HCT116 (cell line): Measurements from ENCODE around the gene MALRD1. TPM values are rescaled to one million over a fixed set of nuclear protein-coding genes. Genes with fewer than 3 reads are reported as not detected.

ENCODE experiments used
- ATAC-seq: fragments of 200-7000 bp; cut with Tn5 transposase; 2 replicates; pipeline ENCODE4 v1.9.1; 2020; ENCODE audit warnings: mild to moderate bottlenecking, moderate library complexity
- BruUV-seq: library from RNA; stranded (reverse); fragments of 400-500 nt; replicated peaks from 2 replicates; lab custom pipeline; 2021; lab: Mats Ljungman, UMichigan
- CTCF ChIA-PET: fragments of 300-600 bp; sonication (Branson Sonifier 250); formaldehyde crosslinking; loops from one replicate; lab custom pipeline; 2021; ENCODE audit warnings: antibody characterized with exemption; lab: Charles Lee
- POLR2A ChIA-PET: fragments of 300-600, 350-600 bp; sonication (Branson Sonifier 250); formaldehyde crosslinking; loops from one replicate; lab custom pipeline; 2021; ENCODE audit warnings: antibody characterized with exemption; lab: Charles Lee
- RAD21 ChIA-PET, 2 experiments: fragments of 300-600 bp; sonication (Branson Sonifier 250); formaldehyde crosslinking; loops; one replicate each; lab custom pipeline; 2023; ENCODE audit warnings: low total read pairs in 2 of 2; ENCODE audit not compliant: uncharacterized antibody in 2 of 2, unreplicated experiment in 2 of 2, low non-redundant PET in 1 of 2; lab: Charles Lee
- DNase-seq: peaks from one replicate; pipeline ENCODE4 v3.0.0-alpha.2; 2010; ENCODE audit warnings: low read depth, low spot score
- H2AFZ ChIP-seq: fragments of 200-600 bp; shearing (Covaris generic), sonication (generic); 2 replicates; pipeline ENCODE4 v1.6.1; 2017; ENCODE audit warnings: low read depth, mixed run types, mixed read lengths, antibody characterized with exemption, low read length; ENCODE audit not compliant: poor library complexity, severe bottlenecking
- H3K27ac ChIP-seq: 2 replicates; pipeline ENCODE4 v1.5.1; 2012; ENCODE audit warnings: low read depth, low read length
- H3K27me3 ChIP-seq: fragments of 200-600 bp; sonication (generic); 2 replicates; pipeline ENCODE4 v1.6.1; 2016; ENCODE audit warnings: mixed run types, low read length, mixed read lengths; ENCODE audit not compliant: insufficient read depth
- H3K36me3 ChIP-seq, 2 experiments: fragments of 200-500 bp in 1 of 2; fragments of 200-600 bp in 1 of 2; sonication (Bioruptor generic) in 1 of 2; sonication (generic) in 1 of 2; 2 replicates each; pipeline versions ENCODE4 v1.5.1 to v1.6.1; 2014 to 2016; ENCODE audit warnings: low read length in 2 of 2, inconsistent platforms in 1 of 2, mixed read lengths in 1 of 2, mixed run types in 1 of 2; ENCODE audit not compliant: insufficient read depth in 2 of 2, control insufficient read depth in 1 of 2
- H3K4me1 ChIP-seq, 2 experiments: fragments of 200-600 bp in 1 of 2; sonication (generic) in 1 of 2; 2 replicates each; pipeline versions ENCODE4 v1.5.1 to v1.6.1; 2012 to 2017; ENCODE audit warnings: low read length in 2 of 2, inconsistent platforms in 1 of 2, mild to moderate bottlenecking in 1 of 2, mixed read lengths in 1 of 2, mixed run types in 1 of 2, moderate library complexity in 1 of 2; ENCODE audit not compliant: insufficient read depth in 2 of 2, control insufficient read depth in 1 of 2
- H3K4me2 ChIP-seq: fragments of 200-600 bp; sonication (generic); 2 replicates; pipeline ENCODE4 v1.6.1; 2017; ENCODE audit warnings: mixed run types, low read length, mixed read lengths
- H3K4me3 ChIP-seq, 2 experiments: fragments of 200-600 bp in 1 of 2; sonication (generic) in 1 of 2; replicated peaks in 1 of 2; 2 replicates each; pipeline ENCODE4 v1.5.1; 2011 to 2016; ENCODE audit warnings: low read length in 2 of 2, control low read depth in 1 of 2, low read depth in 1 of 2, mild to moderate bottlenecking in 1 of 2, mixed read lengths in 1 of 2, mixed run types in 1 of 2
- H3K79me2 ChIP-seq: fragments of 200-600 bp; sonication (generic); 2 replicates; pipeline ENCODE4 v1.6.1; 2017; ENCODE audit warnings: mild to moderate bottlenecking, mixed run types, low read length, moderate library complexity, mixed read lengths; ENCODE audit not compliant: insufficient read depth
- H3K9ac ChIP-seq: fragments of 200-600 bp; sonication (generic); 2 replicates; pipeline ENCODE4 v1.6.1; 2016; ENCODE audit warnings: low read length, mixed read lengths
- H3K9me2 ChIP-seq: fragments of 200-600 bp; sonication (generic), shearing (Covaris generic); 2 replicates; pipeline ENCODE4 v1.6.1; 2017; ENCODE audit warnings: mixed run types, mild to moderate bottlenecking, moderate library complexity; ENCODE audit not compliant: insufficient read depth
- H3K9me3 ChIP-seq, 2 experiments: fragments of 200-500 bp in 1 of 2; fragments of 200-600 bp in 1 of 2; sonication (Bioruptor generic) in 1 of 2; sonication (generic) in 1 of 2; 2 replicates each; pipeline ENCODE4 v1.6.1; 2014 to 2017; ENCODE audit warnings: low read length in 2 of 2, mixed read lengths in 2 of 2, inconsistent platforms in 1 of 2, low read depth in 1 of 2, mild to moderate bottlenecking in 1 of 2, mixed run types in 1 of 2, moderate library complexity in 1 of 2; ENCODE audit not compliant: control insufficient read depth in 1 of 2, insufficient read depth in 1 of 2
- H4K20me1 ChIP-seq: fragments of 200-600 bp; sonication (generic), shearing (Covaris generic); 2 replicates; pipeline ENCODE4 v1.6.1; 2017; ENCODE audit warnings: mixed run types, mild to moderate bottlenecking, moderate library complexity; ENCODE audit not compliant: insufficient read depth
- CBX3 ChIP-seq: IDR thresholded peaks from 2 replicates; pipeline ENCODE4 v1.6.1; 2012; ENCODE audit warnings: low read depth
- MAX ChIP-seq: IDR thresholded peaks from 2 replicates; pipeline ENCODE4 v1.6.1; 2012
- SRF ChIP-seq: IDR thresholded peaks from 2 replicates; pipeline ENCODE4 v1.6.1; 2012; ENCODE audit warnings: low read depth
- TCF7L2 ChIP-seq: IDR thresholded peaks from 2 replicates; pipeline ENCODE4 v1.7.0; 2011; ENCODE audit warnings: borderline replicate concordance, inconsistent platforms; ENCODE audit not compliant: insufficient read depth, insufficient read length; ENCODE audit errors: extremely low read depth
- ZNF274 ChIP-seq: fragments of 200-500 bp; sonication (Bioruptor generic); IDR thresholded peaks from 2 replicates; pipeline ENCODE4 v1.6.1; 2014; ENCODE audit warnings: mild to moderate bottlenecking, low read depth, low read length, inconsistent platforms
- intact Hi-C: fragments of 100-400 bp; cut with micrococcal nuclease; formaldehyde crosslinking; loops from 2 replicates; pipeline ENCODE4 v1.10.0; 2022
- total RNA-seq: library from RNA; stranded (reverse); gene quantifications from one replicate; pipeline ENCODE4 v1.2.1, GENCODE V29; 2021; ENCODE audit not compliant: unreplicated experiment

MALRD1 gene
- total RNA-seq, 1 experiment from 2014 or later: not detected

GRCh38 chr10:19098803-19099202, 50.2 kb downstream of the MALRD1 start:
- ChIA-PET POLR2A (no interaction called here), RAD21 (no interaction called here), CTCF (no interaction called here)
- H3K79me2 ChIP-seq: no peaks in the 10 kb centered on the region
- no peaks in the 10 kb centered on the region for H3K36me3 ChIP-seq
- no peak overlapping the region for H2AFZ ChIP-seq
- H3K27me3 ChIP-seq: no peaks in the 10 kb centered on the region
- no peak overlapping the region for H3K27ac ChIP-seq
- no peaks in the 10 kb centered on the region for H3K9me2 ChIP-seq
- intact Hi-C loops: no loop called here
- no peak overlapping the region for H3K4me3 ChIP-seq
- H3K9me3 ChIP-seq: peaks cover 4 to 20% of the 10 kb centered on the region in 2 experiments; a peak in 2 of 4 replicates
- ATAC-seq (no peak), DNase-seq (no peak)
- no TSS peak for BruUV-seq
- TF ChIP-seq ZNF274: no peak
- no peak for TF ChIP-seq CBX3
- no peak overlapping the region for H3K4me2 ChIP-seq
- no peak overlapping the region for H3K9ac ChIP-seq
- no peaks in the 10 kb centered on the region for H3K4me1 ChIP-seq
- no peaks in the 10 kb centered on the region for H4K20me1 ChIP-seq

- Histone ChIP-seq H2AFZ (no peak overlapping the region), H3K4me3 (no peak overlapping the region), H3K36me3 (no peaks in the 10 kb centered on the region), H3K79me2 (no peaks in the 10 kb centered on the region), H3K9me2 (no peaks in the 10 kb centered on the region), H4K20me1 (no peaks in the 10 kb centered on the region), H3K9ac (no peak overlapping the region), H3K4me1 (no peaks in the 10 kb centered on the region), H3K4me2 (no peak overlapping the region), H3K27ac (no peak overlapping the region), H3K9me3 (peaks cover 9 to 11% of the 10 kb centered on the region in 2 experiments; a peak in 2 of 4 replicates), H3K27me3 (no peaks in the 10 kb centered on the region)
- no peak for ATAC-seq
- ChIA-PET RAD21 (no interaction called here), CTCF (no interaction called here), POLR2A (no interaction called here)
- no TSS peak for BruUV-seq
- intact Hi-C loops: no loop called here
- TF ChIP-seq SRF: no peak
- TF ChIP-seq TCF7L2: no peak
- no peak for TF ChIP-seq MAX
- TF ChIP-seq, all 23 proteins: peak for 0
- no peak for DNase-seq
These were observed 58.8 kb downstream of the MALRD1 start for GRCh38 chr10:19107406-19107805.
